ENCODE results near the gene HDHD5. TPM values are rescaled to one million over a fixed set of nuclear protein-coding genes. Genes with fewer than 3 reads are reported as not detected.

The HDHD5 gene
- total RNA-seq, 1 donor from 2014 or later, result 40.4 TPM

DNA sequence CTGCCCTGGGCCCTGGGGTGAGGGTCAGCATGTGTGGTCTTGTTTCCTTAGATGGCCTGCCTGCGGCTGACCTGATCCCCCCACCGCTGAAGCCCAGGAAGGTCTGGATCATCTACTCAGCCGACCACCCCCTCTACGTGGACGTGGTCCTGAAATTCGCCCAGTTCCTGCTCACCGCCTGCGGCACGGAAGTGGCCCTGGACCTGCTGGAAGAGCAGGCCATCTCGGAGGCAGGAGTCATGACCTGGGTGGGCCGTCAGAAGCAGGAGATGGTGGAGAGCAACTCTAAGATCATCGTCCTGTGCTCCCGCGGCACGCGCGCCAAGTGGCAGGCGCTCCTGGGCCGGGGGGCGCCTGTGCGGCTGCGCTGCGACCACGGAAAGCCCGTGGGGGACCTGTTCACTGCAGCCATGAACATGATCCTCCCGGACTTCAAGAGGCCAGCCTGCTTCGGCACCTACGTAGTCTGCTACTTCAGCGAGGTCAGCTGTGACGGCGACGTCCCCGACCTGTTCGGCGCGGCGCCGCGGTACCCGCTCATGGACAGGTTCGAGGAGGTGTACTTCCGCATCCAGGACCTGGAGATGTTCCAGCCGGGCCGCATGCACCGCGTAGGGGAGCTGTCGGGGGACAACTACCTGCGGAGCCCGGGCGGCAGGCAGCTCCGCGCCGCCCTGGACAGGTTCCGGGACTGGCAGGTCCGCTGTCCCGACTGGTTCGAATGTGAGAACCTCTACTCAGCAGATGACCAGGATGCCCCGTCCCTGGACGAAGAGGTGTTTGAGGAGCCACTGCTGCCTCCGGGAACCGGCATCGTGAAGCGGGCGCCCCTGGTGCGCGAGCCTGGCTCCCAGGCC is 50.6 kb downstream of the HDHD5 start:
- Mint-ChIP-seq H3K27me3 (no peaks in the 10 kb centered on the region), H3K4me1 (ENCODE audit: low read depth) (no peaks in the 10 kb centered on the region), H3K9me3 (ENCODE audit: low read depth) (no peaks in the 10 kb centered on the region), H3K27ac (no peak overlapping the region), H3K4me3 (ENCODE audit: low read depth) (no peak overlapping the region), H3K36me3 (ENCODE audit: insufficient read depth) (peaks cover 3% of the 10 kb centered on the region)
- no peak for DNase-seq (ENCODE audit: low spot score, unreplicated experiment)
- TF ChIP-seq, protein P1, sequence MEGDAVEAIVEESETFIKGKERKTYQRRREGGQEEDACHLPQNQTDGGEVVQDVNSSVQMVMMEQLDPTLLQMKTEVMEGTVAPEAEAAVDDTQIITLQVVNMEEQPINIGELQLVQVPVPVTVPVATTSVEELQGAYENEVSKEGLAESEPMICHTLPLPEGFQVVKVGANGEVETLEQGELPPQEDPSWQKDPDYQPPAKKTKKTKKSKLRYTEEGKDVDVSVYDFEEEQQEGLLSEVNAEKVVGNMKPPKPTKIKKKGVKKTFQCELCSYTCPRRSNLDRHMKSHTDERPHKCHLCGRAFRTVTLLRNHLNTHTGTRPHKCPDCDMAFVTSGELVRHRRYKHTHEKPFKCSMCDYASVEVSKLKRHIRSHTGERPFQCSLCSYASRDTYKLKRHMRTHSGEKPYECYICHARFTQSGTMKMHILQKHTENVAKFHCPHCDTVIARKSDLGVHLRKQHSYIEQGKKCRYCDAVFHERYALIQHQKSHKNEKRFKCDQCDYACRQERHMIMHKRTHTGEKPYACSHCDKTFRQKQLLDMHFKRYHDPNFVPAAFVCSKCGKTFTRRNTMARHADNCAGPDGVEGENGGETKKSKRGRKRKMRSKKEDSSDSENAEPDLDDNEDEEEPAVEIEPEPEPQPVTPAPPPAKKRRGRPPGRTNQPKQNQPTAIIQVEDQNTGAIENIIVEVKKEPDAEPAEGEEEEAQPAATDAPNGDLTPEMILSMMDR (IDR thresholded peaks at IDR 0.05; ENCODE audit: unreplicated experiment), result no peak

DNA sequence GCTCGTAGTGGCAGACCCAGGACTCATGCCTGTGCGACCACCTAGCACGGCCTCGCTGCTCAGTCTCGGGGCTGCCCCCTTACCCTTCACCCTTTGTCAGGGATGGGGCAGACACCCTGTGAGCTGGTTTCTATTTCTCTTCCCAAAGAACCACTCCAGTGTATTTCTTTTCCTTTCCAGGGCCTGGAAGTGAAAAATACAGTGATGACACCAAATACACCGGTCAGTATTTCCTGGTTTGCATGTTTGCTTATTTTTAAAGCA is 51.6 kb downstream of the HDHD5 start:
- DNase-seq (ENCODE audit: low spot score, unreplicated experiment), result no peak
- TF ChIP-seq, protein P1 (IDR thresholded peaks at IDR 0.05; ENCODE audit: unreplicated experiment), result no peak
- H3K36me3 Mint-ChIP-seq (ENCODE audit: insufficient read depth), result peaks cover 3% of the 10 kb centered on the region
- H3K27me3 Mint-ChIP-seq, result no peaks in the 10 kb centered on the region
- H3K4me3 Mint-ChIP-seq (ENCODE audit: low read depth), result no peak overlapping the region
- H3K4me1 Mint-ChIP-seq (ENCODE audit: low read depth), result no peaks in the 10 kb centered on the region
- no peak overlapping the region for H3K27ac Mint-ChIP-seq
- H3K9me3 Mint-ChIP-seq (ENCODE audit: low read depth), result no peaks in the 10 kb centered on the region

DNA sequence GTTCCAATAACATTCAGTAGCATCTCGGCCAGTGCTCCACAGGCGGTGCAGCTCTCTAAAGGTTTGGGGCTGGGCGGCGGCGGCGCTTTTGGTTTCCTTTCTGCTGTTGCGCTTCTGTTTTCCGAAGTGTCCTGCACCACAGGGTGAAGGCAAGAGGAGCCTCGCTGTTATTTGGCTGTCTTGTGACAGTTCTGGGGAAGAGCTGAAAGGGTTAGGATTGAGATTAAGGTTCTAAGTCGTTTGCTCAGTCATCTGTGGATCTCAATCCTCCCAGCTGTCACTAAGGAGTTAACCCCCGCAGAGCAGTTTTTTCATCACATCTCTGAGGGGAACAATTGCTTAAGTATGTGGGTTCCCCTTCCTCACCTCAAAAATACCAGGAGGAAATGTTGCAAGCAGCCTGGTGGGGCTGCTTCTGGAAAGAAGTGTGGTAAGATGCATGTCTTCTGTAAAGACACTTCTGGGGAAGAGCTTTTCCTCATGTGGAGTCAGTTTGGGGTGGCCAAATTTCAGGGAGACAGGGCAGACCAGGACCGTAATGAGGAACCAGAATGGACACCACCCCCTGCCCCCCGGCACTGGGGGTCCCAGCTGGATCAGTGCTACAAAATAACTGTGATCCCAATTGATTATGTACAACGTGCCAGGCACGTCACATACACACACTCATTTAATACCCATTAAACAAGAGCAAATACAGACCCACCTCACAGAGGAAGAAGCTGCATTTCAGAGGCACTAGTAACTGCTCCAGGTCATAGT is 52.1 kb downstream of the HDHD5 start:
- no peak for DNase-seq (ENCODE audit: low spot score, unreplicated experiment)
- H3K27me3 Mint-ChIP-seq, result no peaks in the 10 kb centered on the region
- TF ChIP-seq, protein P1 (IDR thresholded peaks at IDR 0.05; ENCODE audit: unreplicated experiment), result no peak
- no peak overlapping the region for H3K4me3 Mint-ChIP-seq (ENCODE audit: low read depth)
- no peaks in the 10 kb centered on the region for H3K4me1 Mint-ChIP-seq (ENCODE audit: low read depth)
- no peaks in the 10 kb centered on the region for H3K9me3 Mint-ChIP-seq (ENCODE audit: low read depth)
- H3K36me3 Mint-ChIP-seq (ENCODE audit: insufficient read depth), result peaks cover 3% of the 10 kb centered on the region
- no peak overlapping the region for H3K27ac Mint-ChIP-seq

DNA sequence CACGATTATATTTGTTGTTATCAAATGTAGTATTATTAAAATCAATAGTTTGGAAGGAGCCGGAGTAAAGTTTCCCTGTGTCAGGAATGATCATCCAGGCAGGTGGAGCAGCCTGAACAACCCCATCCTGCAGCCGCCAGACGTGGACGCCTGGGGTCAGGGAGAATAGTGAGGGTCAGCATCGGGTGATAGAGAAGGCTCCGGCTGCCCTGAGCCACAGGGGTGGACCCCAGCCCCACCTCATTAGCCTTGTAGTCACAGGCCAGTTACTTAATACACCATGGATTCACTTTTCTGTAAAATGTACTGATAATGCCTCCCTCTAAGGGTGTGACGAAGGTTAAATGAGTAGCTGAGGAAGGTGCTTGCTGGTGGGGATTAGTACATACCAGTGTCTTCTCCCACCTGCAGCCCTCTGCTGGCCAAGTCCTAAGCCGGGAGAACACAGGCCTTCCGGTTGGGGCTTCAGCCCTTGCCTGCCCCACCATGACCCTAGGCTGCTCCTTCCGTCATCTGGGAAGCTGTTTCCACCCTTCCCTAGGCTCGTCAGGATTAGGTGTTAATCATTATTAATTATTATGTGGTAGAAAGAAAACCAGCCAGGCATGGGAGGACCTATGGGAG is 52.8 kb downstream of the HDHD5 start:
- Mint-ChIP-seq H3K4me3 (ENCODE audit: low read depth) (no peak overlapping the region), H3K27me3 (no peaks in the 10 kb centered on the region), H3K4me1 (ENCODE audit: low read depth) (no peaks in the 10 kb centered on the region), H3K36me3 (ENCODE audit: insufficient read depth) (peaks cover 3% of the 10 kb centered on the region), H3K9me3 (ENCODE audit: low read depth) (no peaks in the 10 kb centered on the region), H3K27ac (no peak overlapping the region)
- no peak for DNase-seq (ENCODE audit: low spot score, unreplicated experiment)
- TF ChIP-seq, protein P1 (IDR thresholded peaks at IDR 0.05; ENCODE audit: unreplicated experiment), result no peak
